ENCODE data around the gene PDZRN4. TPM values are rescaled to one million over a fixed set of nuclear protein-coding genes. Genes with fewer than 3 reads are reported as not detected.

PDZRN4 gene
- total and polyA plus RNA-seq, 2 experiments from 2014 or later = 0.90 TPM; not detected in 1

DNA sequence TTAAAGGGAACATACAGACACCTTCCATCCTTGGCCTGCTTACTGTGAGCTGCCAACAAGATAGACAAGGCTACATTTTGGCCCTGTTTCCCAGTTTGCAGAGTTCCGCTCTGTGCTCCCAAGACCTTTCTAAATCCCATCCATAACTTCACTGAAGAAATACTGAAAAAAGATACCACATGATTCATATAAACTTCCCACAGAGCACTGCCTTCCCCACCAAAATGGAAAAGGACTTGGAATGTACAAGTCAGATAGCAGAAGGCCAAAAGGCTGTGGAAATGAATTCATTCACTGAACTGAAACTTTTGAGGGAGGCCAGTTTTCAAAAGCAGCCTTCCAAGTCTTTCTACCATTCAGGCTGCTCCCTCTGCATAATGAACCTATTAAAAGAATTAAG lies 29.6 kb downstream of the PDZRN4 start:
- no peak for ATAC-seq
- H4K20me1 ChIP-seq (replicated peaks; ENCODE audit: insufficient read depth) = no peaks in the 10 kb centered on the region
- no peaks in the 10 kb centered on the region for H3K4me1 ChIP-seq (ENCODE audit: insufficient read depth)
- H3K4me2 ChIP-seq = no peak overlapping the region
- peak overlapping the region; percentile 61; the same call in 1 of the 2 replicates for H2AFZ ChIP-seq
- Mint-ChIP-seq H3K4me3 (no peak overlapping the region), H3K9me3 (no peaks in the 10 kb centered on the region), H3K4me1 (peaks cover 4% of the 10 kb centered on the region; the same call in 2 of the 3 replicates), H3K36me3 (ENCODE audit: low read depth) (no peaks in the 10 kb centered on the region), H3K27ac (no peak overlapping the region), H3K27me3 (ENCODE audit: insufficient read depth, low read depth, poor library complexity) (no peaks in the 10 kb centered on the region)
- H3K4me3 ChIP-seq = no peak overlapping the region
- TF ChIP-seq, protein P1, sequence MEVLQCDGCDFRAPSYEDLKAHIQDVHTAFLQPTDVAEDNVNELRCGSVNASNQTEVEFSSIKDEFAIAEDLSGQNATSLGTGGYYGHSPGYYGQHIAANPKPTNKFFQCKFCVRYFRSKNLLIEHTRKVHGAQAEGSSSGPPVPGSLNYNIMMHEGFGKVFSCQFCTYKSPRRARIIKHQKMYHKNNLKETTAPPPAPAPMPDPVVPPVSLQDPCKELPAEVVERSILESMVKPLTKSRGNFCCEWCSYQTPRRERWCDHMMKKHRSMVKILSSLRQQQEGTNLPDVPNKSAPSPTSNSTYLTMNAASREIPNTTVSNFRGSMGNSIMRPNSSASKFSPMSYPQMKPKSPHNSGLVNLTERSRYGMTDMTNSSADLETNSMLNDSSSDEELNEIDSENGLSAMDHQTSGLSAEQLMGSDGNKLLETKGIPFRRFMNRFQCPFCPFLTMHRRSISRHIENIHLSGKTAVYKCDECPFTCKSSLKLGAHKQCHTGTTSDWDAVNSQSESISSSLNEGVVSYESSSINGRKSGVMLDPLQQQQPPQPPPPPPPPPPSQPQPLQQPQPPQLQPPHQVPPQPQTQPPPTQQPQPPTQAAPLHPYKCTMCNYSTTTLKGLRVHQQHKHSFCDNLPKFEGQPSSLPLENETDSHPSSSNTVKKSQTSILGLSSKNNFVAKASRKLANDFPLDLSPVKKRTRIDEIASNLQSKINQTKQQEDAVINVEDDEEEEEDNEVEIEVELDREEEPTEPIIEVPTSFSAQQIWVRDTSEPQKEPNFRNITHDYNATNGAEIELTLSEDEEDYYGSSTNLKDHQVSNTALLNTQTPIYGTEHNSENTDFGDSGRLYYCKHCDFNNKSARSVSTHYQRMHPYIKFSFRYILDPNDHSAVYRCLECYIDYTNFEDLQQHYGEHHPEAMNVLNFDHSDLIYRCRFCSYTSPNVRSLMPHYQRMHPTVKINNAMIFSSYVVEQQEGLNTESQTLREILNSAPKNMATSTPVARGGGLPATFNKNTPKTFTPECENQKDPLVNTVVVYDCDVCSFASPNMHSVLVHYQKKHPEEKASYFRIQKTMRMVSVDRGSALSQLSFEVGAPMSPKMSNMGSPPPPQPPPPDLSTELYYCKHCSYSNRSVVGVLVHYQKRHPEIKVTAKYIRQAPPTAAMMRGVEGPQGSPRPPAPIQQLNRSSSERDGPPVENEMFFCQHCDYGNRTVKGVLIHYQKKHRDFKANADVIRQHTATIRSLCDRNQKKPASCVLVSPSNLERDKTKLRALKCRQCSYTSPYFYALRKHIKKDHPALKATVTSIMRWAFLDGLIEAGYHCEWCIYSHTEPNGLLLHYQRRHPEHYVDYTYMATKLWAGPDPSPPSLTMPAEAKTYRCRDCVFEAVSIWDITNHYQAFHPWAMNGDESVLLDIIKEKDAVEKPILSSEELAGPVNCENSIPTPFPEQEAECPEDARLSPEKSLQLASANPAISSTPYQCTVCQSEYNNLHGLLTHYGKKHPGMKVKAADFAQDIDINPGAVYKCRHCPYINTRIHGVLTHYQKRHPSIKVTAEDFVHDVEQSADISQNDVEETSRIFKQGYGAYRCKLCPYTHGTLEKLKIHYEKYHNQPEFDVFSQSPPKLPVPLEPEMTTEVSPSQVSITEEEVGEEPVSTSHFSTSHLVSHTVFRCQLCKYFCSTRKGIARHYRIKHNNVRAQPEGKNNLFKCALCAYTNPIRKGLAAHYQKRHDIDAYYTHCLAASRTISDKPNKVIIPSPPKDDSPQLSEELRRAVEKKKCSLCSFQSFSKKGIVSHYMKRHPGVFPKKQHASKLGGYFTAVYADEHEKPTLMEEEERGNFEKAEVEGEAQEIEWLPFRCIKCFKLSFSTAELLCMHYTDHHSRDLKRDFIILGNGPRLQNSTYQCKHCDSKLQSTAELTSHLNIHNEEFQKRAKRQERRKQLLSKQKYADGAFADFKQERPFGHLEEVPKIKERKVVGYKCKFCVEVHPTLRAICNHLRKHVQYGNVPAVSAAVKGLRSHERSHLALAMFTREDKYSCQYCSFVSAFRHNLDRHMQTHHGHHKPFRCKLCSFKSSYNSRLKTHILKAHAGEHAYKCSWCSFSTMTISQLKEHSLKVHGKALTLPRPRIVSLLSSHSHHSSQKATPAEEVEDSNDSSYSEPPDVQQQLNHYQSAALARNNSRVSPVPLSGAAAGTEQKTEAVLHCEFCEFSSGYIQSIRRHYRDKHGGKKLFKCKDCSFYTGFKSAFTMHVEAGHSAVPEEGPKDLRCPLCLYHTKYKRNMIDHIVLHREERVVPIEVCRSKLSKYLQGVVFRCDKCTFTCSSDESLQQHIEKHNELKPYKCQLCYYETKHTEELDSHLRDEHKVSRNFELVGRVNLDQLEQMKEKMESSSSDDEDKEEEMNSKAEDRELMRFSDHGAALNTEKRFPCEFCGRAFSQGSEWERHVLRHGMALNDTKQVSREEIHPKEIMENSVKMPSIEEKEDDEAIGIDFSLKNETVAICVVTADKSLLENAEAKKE (CRISPR knock-in tag; IDR thresholded peaks at IDR 0.05) = no peak
- TF ChIP-seq, protein P2, sequence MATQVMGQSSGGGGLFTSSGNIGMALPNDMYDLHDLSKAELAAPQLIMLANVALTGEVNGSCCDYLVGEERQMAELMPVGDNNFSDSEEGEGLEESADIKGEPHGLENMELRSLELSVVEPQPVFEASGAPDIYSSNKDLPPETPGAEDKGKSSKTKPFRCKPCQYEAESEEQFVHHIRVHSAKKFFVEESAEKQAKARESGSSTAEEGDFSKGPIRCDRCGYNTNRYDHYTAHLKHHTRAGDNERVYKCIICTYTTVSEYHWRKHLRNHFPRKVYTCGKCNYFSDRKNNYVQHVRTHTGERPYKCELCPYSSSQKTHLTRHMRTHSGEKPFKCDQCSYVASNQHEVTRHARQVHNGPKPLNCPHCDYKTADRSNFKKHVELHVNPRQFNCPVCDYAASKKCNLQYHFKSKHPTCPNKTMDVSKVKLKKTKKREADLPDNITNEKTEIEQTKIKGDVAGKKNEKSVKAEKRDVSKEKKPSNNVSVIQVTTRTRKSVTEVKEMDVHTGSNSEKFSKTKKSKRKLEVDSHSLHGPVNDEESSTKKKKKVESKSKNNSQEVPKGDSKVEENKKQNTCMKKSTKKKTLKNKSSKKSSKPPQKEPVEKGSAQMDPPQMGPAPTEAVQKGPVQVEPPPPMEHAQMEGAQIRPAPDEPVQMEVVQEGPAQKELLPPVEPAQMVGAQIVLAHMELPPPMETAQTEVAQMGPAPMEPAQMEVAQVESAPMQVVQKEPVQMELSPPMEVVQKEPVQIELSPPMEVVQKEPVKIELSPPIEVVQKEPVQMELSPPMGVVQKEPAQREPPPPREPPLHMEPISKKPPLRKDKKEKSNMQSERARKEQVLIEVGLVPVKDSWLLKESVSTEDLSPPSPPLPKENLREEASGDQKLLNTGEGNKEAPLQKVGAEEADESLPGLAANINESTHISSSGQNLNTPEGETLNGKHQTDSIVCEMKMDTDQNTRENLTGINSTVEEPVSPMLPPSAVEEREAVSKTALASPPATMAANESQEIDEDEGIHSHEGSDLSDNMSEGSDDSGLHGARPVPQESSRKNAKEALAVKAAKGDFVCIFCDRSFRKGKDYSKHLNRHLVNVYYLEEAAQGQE (IDR thresholded peaks at IDR 0.05; ENCODE audit: unreplicated experiment) = no peak
- TF ChIP-seq, protein P3, sequence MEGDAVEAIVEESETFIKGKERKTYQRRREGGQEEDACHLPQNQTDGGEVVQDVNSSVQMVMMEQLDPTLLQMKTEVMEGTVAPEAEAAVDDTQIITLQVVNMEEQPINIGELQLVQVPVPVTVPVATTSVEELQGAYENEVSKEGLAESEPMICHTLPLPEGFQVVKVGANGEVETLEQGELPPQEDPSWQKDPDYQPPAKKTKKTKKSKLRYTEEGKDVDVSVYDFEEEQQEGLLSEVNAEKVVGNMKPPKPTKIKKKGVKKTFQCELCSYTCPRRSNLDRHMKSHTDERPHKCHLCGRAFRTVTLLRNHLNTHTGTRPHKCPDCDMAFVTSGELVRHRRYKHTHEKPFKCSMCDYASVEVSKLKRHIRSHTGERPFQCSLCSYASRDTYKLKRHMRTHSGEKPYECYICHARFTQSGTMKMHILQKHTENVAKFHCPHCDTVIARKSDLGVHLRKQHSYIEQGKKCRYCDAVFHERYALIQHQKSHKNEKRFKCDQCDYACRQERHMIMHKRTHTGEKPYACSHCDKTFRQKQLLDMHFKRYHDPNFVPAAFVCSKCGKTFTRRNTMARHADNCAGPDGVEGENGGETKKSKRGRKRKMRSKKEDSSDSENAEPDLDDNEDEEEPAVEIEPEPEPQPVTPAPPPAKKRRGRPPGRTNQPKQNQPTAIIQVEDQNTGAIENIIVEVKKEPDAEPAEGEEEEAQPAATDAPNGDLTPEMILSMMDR (conservative IDR thresholded peaks at IDR 0.05; ENCODE audit: low read depth in 2 of 2) = no peak
- TF ChIP-seq, protein P4, sequence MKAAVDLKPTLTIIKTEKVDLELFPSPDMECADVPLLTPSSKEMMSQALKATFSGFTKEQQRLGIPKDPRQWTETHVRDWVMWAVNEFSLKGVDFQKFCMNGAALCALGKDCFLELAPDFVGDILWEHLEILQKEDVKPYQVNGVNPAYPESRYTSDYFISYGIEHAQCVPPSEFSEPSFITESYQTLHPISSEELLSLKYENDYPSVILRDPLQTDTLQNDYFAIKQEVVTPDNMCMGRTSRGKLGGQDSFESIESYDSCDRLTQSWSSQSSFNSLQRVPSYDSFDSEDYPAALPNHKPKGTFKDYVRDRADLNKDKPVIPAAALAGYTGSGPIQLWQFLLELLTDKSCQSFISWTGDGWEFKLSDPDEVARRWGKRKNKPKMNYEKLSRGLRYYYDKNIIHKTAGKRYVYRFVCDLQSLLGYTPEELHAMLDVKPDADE (IDR thresholded peaks at IDR 0.05) = no peak
- TF ChIP-seq CREB1 (CRISPR knock-in tag; IDR thresholded peaks at IDR 0.05; ENCODE audit: low read depth) (no peak), NANOG (IDR thresholded peaks at IDR 0.05; ENCODE audit: borderline replicate concordance) (no peak), ZNF331 (CRISPR knock-in tag; IDR thresholded peaks at IDR 0.05; ENCODE audit: low read depth) (no peak), EZH2phosphoT487 (IDR thresholded peaks at IDR 0.05; ENCODE audit: unreplicated experiment) (no peak), EZH2 (IDR thresholded peaks at IDR 0.05; ENCODE audit: low read depth, unreplicated experiment) (no peak), STAT1 (IDR thresholded peaks at IDR 0.05; ENCODE audit: unreplicated experiment) (no peak), POLR2AphosphoS5 (IDR thresholded peaks at IDR 0.05; ENCODE audit: low read depth) (no peak), JUNB (IDR thresholded peaks at IDR 0.05; ENCODE audit: unreplicated experiment) (no peak), ZNF114 (CRISPR knock-in tag; IDR thresholded peaks at IDR 0.05) (no peak)
- no peak for DNase-seq (ENCODE audit: low spot score)
- H3K27me3 ChIP-seq (ENCODE audit: insufficient read depth) = no peaks in the 10 kb centered on the region
- no peaks in the 10 kb centered on the region for H3K79me2 ChIP-seq (replicated peaks; ENCODE audit: insufficient read depth)
- no peaks in the 10 kb centered on the region for H3K36me3 ChIP-seq (ENCODE audit: insufficient read depth)
- no peaks in the 10 kb centered on the region for H3F3A ChIP-seq (replicated peaks; ENCODE audit: low read depth)
- H3K27ac ChIP-seq (ENCODE audit: low read depth) = no peak overlapping the region
- H3K9me2 ChIP-seq (ENCODE audit: insufficient read depth) = no peaks in the 10 kb centered on the region
